ENCODE measurements around the gene GRM4.

DNA sequence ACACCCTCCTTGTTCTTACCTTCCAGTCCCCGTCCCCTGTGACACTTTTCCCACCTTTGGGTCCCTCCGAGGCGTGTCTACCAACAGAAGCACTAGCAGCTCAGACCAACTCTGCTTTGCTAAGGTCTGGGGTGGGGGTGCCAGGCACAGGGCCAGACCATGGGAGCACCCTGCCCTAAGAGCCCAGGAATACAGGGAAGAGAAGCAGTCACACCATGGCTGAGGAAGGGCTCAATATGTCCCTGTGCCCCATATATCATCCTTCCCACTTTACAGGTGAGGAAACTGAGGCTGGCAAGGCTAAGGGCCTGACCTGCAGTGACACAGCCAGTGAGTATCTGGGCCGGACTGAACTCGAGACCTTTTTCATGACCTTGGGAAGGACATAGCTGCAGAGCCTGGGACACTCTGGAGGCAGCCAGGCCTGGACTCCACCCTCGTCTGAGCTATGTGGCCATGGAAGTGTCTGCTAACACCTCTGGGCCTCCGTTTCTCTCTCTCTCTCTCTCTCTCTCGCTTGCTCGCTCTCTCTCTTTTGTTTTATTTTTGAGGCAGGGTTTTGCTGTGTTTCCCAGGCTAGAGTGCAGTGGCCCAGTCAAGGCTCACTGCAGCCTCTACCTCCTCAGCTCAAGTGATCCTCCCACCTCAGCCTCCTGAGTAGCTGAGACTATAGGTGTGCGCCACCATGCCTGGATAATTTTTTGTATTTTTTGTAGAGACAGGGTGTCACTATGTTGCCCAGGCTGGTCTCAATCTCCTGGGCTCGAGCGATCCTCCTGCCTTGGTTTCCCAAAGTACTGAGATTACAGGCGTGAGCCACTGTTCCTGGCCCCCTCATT, 156.7 kb downstream of the GRM4 start:
- TF ChIP-seq, protein P1, sequence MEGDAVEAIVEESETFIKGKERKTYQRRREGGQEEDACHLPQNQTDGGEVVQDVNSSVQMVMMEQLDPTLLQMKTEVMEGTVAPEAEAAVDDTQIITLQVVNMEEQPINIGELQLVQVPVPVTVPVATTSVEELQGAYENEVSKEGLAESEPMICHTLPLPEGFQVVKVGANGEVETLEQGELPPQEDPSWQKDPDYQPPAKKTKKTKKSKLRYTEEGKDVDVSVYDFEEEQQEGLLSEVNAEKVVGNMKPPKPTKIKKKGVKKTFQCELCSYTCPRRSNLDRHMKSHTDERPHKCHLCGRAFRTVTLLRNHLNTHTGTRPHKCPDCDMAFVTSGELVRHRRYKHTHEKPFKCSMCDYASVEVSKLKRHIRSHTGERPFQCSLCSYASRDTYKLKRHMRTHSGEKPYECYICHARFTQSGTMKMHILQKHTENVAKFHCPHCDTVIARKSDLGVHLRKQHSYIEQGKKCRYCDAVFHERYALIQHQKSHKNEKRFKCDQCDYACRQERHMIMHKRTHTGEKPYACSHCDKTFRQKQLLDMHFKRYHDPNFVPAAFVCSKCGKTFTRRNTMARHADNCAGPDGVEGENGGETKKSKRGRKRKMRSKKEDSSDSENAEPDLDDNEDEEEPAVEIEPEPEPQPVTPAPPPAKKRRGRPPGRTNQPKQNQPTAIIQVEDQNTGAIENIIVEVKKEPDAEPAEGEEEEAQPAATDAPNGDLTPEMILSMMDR (conservative IDR thresholded peaks at IDR 0.05; ENCODE audit: low read depth, low read length): no peak
- TF ChIP-seq EZH2 (IDR thresholded peaks at IDR 0.05; ENCODE audit: borderline replicate concordance, low read depth, low read length, poor library complexity, severe bottlenecking): no peak
